SK-N-SH (cell line): ENCODE results near the gene EIPR1. TPM values are rescaled to one million over a fixed set of nuclear protein-coding genes. Genes with fewer than 3 reads are reported as not detected.

Experiments used
- CTCF ChIA-PET: fragments of 300-600, 350-600 bp; formaldehyde crosslinking; extraction: SDS; loops from one replicate; lab custom pipeline; 2021; lab: Yijun Ruan, JAX
- POLR2A ChIA-PET: fragments of 350-600 bp; sonication (Branson Sonifier 250); formaldehyde crosslinking; extraction: SDS; loops from one replicate; lab custom pipeline; 2020; ENCODE audit warnings: antibody characterized with exemption, inconsistent platforms; lab: Yijun Ruan, JAX
- DNase-seq: peaks from one replicate; pipeline ENCODE4 v3.0.0; 2012
- H2AFZ ChIP-seq: fragments of 200-600 bp; sonication (generic); 2 replicates; pipeline ENCODE4 v1.8.1; 2016; ENCODE audit warnings: antibody characterized with exemption, mild to moderate bottlenecking, low read depth
- H3F3A ChIP-seq: fragments of 200-600 bp; sonication (generic); replicated peaks from 2 replicates; pipeline ENCODE3; 2016; ENCODE audit warnings: antibody characterized with exemption, mild to moderate bottlenecking; ENCODE audit not compliant: insufficient read depth
- H3K27ac ChIP-seq, 2 experiments: fragments of 200-500 bp in 1 of 2; fragments of 200-600 bp in 1 of 2; sonication (Bioruptor generic) in 1 of 2; sonication (generic), shearing (Covaris generic) in 1 of 2; 2 replicates each; pipeline versions ENCODE4 v1.5.1 to v1.6.1; 2014 to 2016; ENCODE audit warnings: low read depth in 2 of 2, inconsistent platforms in 1 of 2, low read length in 1 of 2, mild to moderate bottlenecking in 1 of 2, mixed read lengths in 1 of 2
- H3K27me3 ChIP-seq: fragments of 200-600 bp; sonication (generic), shearing (Covaris generic); 2 replicates; pipeline ENCODE4 v1.6.1; 2016; ENCODE audit warnings: mixed run types; ENCODE audit not compliant: insufficient read depth
- H3K36me3 ChIP-seq, 2 experiments: fragments of 200-500 bp in 1 of 2; fragments of 200-600 bp in 1 of 2; sonication (Bioruptor generic) in 1 of 2; sonication (generic) in 1 of 2; replicated peaks in 1 of 2; 2 replicates each; pipeline versions ENCODE3 to v1.5.1; 2014 to 2016; ENCODE audit warnings: low read length in 1 of 2, mild to moderate bottlenecking in 1 of 2; ENCODE audit not compliant: insufficient read depth in 2 of 2, control insufficient read depth in 1 of 2
- H3K4me1 ChIP-seq, 2 experiments: fragments of 200-500 bp in 1 of 2; fragments of 200-600 bp in 1 of 2; sonication (Bioruptor generic) in 1 of 2; sonication (generic), shearing (Covaris generic) in 1 of 2; 2 replicates each; pipeline versions ENCODE4 v1.5.1 to v1.6.1; 2014 to 2016; ENCODE audit warnings: low read depth in 1 of 2, low read length in 1 of 2, mixed run types in 1 of 2; ENCODE audit not compliant: insufficient read depth in 2 of 2, control insufficient read depth in 1 of 2
- H3K4me2 ChIP-seq: fragments of 200-600 bp; sonication (generic), shearing (Covaris generic); 2 replicates; pipeline ENCODE4 v1.6.1; 2017; ENCODE audit warnings: mixed run types
- H3K4me3 ChIP-seq, 2 experiments: fragments of 200-500 bp in 1 of 2; fragments of 200-600 bp in 1 of 2; sonication (Bioruptor generic) in 1 of 2; sonication (generic), shearing (Covaris generic) in 1 of 2; 2 replicates each; pipeline versions ENCODE4 v1.5.1 to v1.8.1; 2014 to 2016; ENCODE audit warnings: low read depth in 2 of 2, inconsistent platforms in 1 of 2, low read length in 1 of 2, mild to moderate bottlenecking in 1 of 2, mixed read lengths in 1 of 2, moderate library complexity in 1 of 2
- H3K79me2 ChIP-seq: fragments of 200-600 bp; sonication (generic); 2 replicates; pipeline ENCODE4 v1.8.1; 2017; ENCODE audit warnings: mild to moderate bottlenecking; ENCODE audit not compliant: insufficient read depth
- H3K9ac ChIP-seq: fragments of 200-600 bp; sonication (generic); 2 replicates; pipeline ENCODE4 v1.6.1; 2017; ENCODE audit warnings: mixed run types
- H3K9me2 ChIP-seq: fragments of 200-600 bp; sonication (generic); 2 replicates; pipeline ENCODE4 v1.6.1; 2017; ENCODE audit warnings: mixed run types
- H3K9me3 ChIP-seq: fragments of 200-600 bp; sonication (generic); 2 replicates; pipeline ENCODE4 v1.6.1; 2017; ENCODE audit warnings: mixed run types, mild to moderate bottlenecking, moderate library complexity
- H4K20me1 ChIP-seq: fragments of 200-600 bp; sonication (generic); 2 replicates; pipeline ENCODE4 v1.6.1; 2017; ENCODE audit warnings: mild to moderate bottlenecking, mixed run types; ENCODE audit not compliant: insufficient read depth
- CHD2 ChIP-seq: fragments of 150-350 bp; IDR thresholded peaks from 2 replicates; pipeline ENCODE4 v1.6.1; 2018; ENCODE audit warnings: low read length; ENCODE audit not compliant: partially characterized antibody
- FOXJ3 ChIP-seq: sonication (generic); formaldehyde crosslinking; IDR thresholded peaks from 2 replicates; pipeline ENCODE4 v1.5.1; 2020; ENCODE audit warnings: mild to moderate bottlenecking, missing genetic modification reagents
- FOXM1 ChIP-seq: IDR thresholded peaks from 2 replicates; pipeline ENCODE4 v1.4.0; 2012; ENCODE audit warnings: low read depth, mild to moderate bottlenecking
- GATA2 ChIP-seq: sonication (generic); formaldehyde crosslinking; IDR thresholded peaks from 2 replicates; pipeline ENCODE4 v1.5.0; 2020; ENCODE audit warnings: mild to moderate bottlenecking, missing genetic modification reagents
- JUND ChIP-seq: IDR thresholded peaks from 2 replicates; pipeline ENCODE4 v1.4.0; 2012
- MEF2A ChIP-seq: IDR thresholded peaks from 2 replicates; pipeline ENCODE4 v1.4.0; 2012; ENCODE audit warnings: low read depth, borderline replicate concordance
- MXI1 ChIP-seq: IDR thresholded peaks from 2 replicates; pipeline ENCODE4 v1.6.1; 2012; ENCODE audit warnings: mild to moderate bottlenecking, low read depth, low read length, improper control_type of control experiment
- POLR2AphosphoS5 ChIP-seq: IDR thresholded peaks from 2 replicates; pipeline ENCODE4 v1.6.1; 2012; ENCODE audit warnings: low read depth, low read length
- RCOR1 ChIP-seq: fragments of 150-350 bp; IDR thresholded peaks from 2 replicates; pipeline ENCODE4 v1.6.1; 2017; ENCODE audit warnings: antibody characterized with exemption, low read length
- RFX5 ChIP-seq: IDR thresholded peaks from 2 replicates; pipeline ENCODE4 v1.6.1; 2012; ENCODE audit warnings: mild to moderate bottlenecking, improper control_type of control experiment, low read length
- RXRA ChIP-seq: IDR thresholded peaks from 2 replicates; pipeline ENCODE4 v1.4.0; 2012; ENCODE audit warnings: low read depth, mild to moderate bottlenecking, borderline replicate concordance
- TEAD4 ChIP-seq: IDR thresholded peaks from 2 replicates; pipeline ENCODE4 v1.4.0; 2012; ENCODE audit warnings: mild to moderate bottlenecking, borderline replicate concordance; ENCODE audit not compliant: insufficient read depth
- WGBS: methylation state at CpG from one replicate; pipeline ENCODE4 v1.1.6; 2017; ENCODE audit warnings: low lambda C conversion rate; 5-methylcytosine and 5-hydroxymethylcytosine counted together
- polyA plus RNA-seq, 3 experiments: library from polyadenylated mRNA; depleted of rRNA; stranded (reverse); fragments of >200 nt; gene quantifications; 2 replicates each; pipeline ENCODE4 v1.2.3, GENCODE V29; 2012
- TF ChIP-seq, protein P1 (sequence below): fragments of 150-350 bp; IDR thresholded peaks from 2 replicates; pipeline ENCODE4 v1.6.1; 2016; ENCODE audit warnings: mild to moderate bottlenecking, low read depth, low read length
- TF ChIP-seq, protein P2 (sequence below): IDR thresholded peaks from 2 replicates; pipeline ENCODE4 v1.4.0; 2012; ENCODE audit warnings: low read depth, borderline replicate concordance

EIPR1 gene
- polyA plus RNA-seq, 1 of the 3 experiments (the other 2 are of a cell fraction): 85.9 TPM

DNA sequence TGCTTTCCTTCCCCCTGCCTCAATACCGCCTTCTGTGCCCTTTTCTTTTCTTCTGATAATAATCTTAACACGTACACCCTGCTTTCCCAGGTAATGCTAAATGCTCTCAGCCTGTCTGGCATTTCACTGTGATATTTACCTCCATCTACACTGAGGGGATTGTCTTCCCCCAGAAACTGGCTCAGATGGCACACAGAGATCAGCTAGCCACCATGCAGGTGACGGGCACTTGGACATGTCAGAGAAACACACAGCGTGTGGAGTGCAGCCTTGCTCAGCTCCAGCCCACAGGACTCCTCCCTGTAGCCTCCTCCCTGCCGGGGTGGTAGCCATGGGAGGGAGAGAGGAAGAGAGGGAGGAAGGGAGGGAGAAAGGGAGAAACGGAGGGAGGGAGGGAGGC lies 131.2 kb downstream of the EIPR1 start:
- H3K9me3 ChIP-seq: no peaks in the 10 kb centered on the region
- H3K27me3 ChIP-seq: no peaks in the 10 kb centered on the region
- CTCF ChIA-PET: interaction anchor here (1.2 kb wide), 1 partner anchor 404 kb away, joined by 3 read pairs; no protein-coding TSS in a partner anchor
- DNase-seq: no peak
- TF ChIP-seq GATA2 (CRISPR knock-in tag) (no peak), FOXJ3 (CRISPR knock-in tag) (no peak), RCOR1 (no peak), RFX5 (no peak), MEF2A (no peak), FOXM1 (no peak), CHD2 (no peak), POLR2AphosphoS5 (no peak)
- TF ChIP-seq, protein P1, sequence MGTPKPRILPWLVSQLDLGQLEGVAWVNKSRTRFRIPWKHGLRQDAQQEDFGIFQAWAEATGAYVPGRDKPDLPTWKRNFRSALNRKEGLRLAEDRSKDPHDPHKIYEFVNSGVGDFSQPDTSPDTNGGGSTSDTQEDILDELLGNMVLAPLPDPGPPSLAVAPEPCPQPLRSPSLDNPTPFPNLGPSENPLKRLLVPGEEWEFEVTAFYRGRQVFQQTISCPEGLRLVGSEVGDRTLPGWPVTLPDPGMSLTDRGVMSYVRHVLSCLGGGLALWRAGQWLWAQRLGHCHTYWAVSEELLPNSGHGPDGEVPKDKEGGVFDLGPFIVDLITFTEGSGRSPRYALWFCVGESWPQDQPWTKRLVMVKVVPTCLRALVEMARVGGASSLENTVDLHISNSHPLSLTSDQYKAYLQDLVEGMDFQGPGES: no peak
- H3K4me3 ChIP-seq: no peak overlapping the region
- H3F3A ChIP-seq: no peaks in the 10 kb centered on the region
- no peak overlapping the region for H3K27ac ChIP-seq
- H3K36me3 ChIP-seq: peaks cover 11 to 20% of the 10 kb centered on the region in 2 experiments
- H3K9me2 ChIP-seq: no peaks in the 10 kb centered on the region
- POLR2A ChIA-PET: no interaction called here
- H3K9ac ChIP-seq: no peak overlapping the region
- WGBS: 95% methylated on average over 6 of the region's 6 CpGs
- H4K20me1 ChIP-seq: no peaks in the 10 kb centered on the region
- no peak overlapping the region for H3K4me2 ChIP-seq
- H3K79me2 ChIP-seq: no peaks in the 10 kb centered on the region
- H3K4me1 ChIP-seq: peaks cover 0 to 4% of the 10 kb centered on the region in 2 experiments; a peak in 1 of 4 replicates
- no peak overlapping the region for H2AFZ ChIP-seq

DNA sequence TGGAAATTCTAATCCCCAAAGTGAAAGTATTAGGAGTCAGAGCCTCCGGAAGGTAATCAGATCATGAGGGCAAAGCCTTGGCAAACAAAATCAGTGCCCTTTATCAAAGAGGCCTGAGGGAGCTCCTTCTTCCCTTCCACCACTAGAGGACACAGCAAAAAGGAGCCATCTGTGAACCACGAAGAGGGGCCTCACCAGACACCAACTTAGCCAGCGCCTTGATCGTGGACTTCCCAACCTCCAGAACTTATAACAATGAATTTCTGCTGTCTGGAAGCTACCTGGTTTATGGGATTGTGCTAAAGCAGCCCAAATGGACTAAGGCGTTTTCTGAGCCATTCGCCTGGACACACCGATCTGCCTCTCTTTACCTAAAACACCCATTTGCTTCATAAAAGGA lies 133.1 kb downstream of the EIPR1 start:
- no peak for DNase-seq
- H3K4me3 ChIP-seq: no peak overlapping the region
- no peak overlapping the region for H3K4me2 ChIP-seq
- no peaks in the 10 kb centered on the region for H3K27me3 ChIP-seq
- no peak overlapping the region for H2AFZ ChIP-seq
- no peaks in the 10 kb centered on the region for H3K9me3 ChIP-seq
- H4K20me1 ChIP-seq: no peaks in the 10 kb centered on the region
- TF ChIP-seq CHD2 (no peak), RXRA (no peak), JUND (no peak), TEAD4 (no peak), GATA2 (CRISPR knock-in tag) (no peak), RFX5 (no peak), MXI1 (no peak)
- TF ChIP-seq, protein P1: no peak
- TF ChIP-seq, protein P2, sequence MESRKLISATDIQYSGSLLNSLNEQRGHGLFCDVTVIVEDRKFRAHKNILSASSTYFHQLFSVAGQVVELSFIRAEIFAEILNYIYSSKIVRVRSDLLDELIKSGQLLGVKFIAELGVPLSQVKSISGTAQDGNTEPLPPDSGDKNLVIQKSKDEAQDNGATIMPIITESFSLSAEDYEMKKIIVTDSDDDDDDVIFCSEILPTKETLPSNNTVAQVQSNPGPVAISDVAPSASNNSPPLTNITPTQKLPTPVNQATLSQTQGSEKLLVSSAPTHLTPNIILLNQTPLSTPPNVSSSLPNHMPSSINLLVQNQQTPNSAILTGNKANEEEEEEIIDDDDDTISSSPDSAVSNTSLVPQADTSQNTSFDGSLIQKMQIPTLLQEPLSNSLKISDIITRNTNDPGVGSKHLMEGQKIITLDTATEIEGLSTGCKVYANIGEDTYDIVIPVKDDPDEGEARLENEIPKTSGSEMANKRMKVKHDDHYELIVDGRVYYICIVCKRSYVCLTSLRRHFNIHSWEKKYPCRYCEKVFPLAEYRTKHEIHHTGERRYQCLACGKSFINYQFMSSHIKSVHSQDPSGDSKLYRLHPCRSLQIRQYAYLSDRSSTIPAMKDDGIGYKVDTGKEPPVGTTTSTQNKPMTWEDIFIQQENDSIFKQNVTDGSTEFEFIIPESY: no peak
- no peaks in the 10 kb centered on the region for H3K9me2 ChIP-seq
- H3K36me3 ChIP-seq: peaks cover 5 to 9% of the 10 kb centered on the region in 2 experiments
- 98% methylated on average over 7 of the region's 7 CpGs for WGBS
- no peaks in the 10 kb centered on the region for H3K79me2 ChIP-seq
- CTCF ChIA-PET: interaction anchor here (0.8 kb wide), 1 partner anchor 10 kb away, joined by 3 read pairs; no protein-coding TSS in a partner anchor
- H3K27ac ChIP-seq: no peak overlapping the region
- H3K9ac ChIP-seq: no peak overlapping the region
- POLR2A ChIA-PET: no interaction called here
- H3K4me1 ChIP-seq: peaks cover 0 to 6% of the 10 kb centered on the region in 2 experiments; a peak in 1 of 4 replicates
- no peaks in the 10 kb centered on the region for H3F3A ChIP-seq
